ENCODE results near the gene KCNK4.
"Not testable (repeated sequence)": the region's sequence is repeated elsewhere in the genome, so short reads cannot be mapped to it uniquely, and the experiment has no call there.

KCNK4 gene

GRCh38 chr11:64306876-64307622 lies 15.9 kb downstream of the KCNK4 start:
- DNase-seq (ENCODE audit: low spot score), result no peak

DNA sequence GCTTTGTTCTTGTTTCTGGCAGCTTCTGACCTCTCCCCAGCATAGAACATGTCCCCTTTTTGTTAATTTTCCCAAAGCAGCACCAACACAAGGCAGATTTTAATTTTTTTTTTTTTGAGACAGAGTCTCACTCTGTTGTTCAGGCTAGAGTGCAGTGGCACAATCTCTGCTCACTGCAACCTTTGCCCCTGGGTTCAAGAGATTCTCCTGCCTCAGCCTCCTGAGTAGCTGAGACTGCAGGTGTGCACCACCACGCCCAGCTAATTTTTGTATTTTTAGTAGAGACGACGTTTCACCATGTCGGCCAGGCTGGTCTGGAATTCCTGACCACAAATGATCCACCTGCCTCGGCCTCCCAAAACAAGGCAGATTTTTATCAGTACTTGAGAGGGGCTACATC lies 16.7 kb downstream of the KCNK4 start:
- DNase-seq (ENCODE audit: low spot score), result not testable (repeated sequence)

DNA sequence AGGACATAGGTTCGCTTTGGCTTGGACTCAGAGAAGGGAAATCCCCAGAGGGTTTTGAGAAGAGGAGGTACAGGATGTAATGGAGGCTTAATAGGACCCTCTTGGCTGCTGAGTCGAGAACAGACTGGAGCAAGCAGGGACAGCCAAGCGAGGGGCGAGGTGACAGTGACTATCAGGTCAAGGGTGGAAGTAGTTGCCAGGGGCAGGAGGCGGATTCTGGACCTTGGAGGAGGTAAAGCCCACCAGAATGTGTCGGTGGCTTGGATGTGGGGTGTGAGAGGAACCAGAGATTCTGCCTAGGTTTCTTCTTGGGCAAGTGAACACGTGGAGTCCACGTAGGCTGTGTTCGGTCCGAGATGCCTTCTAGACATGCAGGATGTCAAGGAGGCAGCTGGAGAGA lies 21.8 kb downstream of the KCNK4 start:
- no peak for DNase-seq (ENCODE audit: low spot score)

DNA sequence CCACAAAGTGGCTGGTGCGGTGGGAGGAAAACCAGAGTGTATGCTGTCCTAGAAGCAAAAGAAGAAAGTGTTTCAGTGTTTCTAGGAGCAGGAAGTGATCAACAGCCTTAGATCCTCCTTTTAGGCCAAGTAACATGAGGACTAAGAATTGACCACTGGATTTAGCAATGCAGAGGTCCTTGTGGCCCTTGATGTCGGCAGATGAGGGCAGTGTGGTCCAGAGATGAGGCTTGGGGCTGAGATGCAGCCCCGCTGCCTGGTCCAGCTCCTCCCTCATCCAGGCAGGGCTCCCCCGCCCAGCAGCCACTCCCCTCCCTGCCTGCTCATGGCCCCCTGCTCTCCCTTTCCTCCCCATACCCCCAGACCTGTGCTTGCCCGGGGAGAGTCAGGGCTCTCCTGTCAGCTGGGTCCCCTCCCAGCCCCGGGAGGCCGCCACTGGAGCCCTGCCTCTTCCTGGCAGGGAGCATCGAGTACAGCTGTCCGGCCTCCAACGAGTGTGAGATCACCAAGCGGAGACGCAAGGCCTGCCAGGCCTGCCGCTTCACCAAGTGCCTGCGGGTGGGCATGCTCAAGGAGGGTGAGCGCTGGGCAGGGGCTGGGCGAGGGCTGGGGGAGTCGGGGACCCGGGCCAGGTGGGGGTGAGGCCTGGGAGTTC lies 22.5 kb downstream of the KCNK4 start:
- DNase-seq (ENCODE audit: low spot score), result no peak

DNA sequence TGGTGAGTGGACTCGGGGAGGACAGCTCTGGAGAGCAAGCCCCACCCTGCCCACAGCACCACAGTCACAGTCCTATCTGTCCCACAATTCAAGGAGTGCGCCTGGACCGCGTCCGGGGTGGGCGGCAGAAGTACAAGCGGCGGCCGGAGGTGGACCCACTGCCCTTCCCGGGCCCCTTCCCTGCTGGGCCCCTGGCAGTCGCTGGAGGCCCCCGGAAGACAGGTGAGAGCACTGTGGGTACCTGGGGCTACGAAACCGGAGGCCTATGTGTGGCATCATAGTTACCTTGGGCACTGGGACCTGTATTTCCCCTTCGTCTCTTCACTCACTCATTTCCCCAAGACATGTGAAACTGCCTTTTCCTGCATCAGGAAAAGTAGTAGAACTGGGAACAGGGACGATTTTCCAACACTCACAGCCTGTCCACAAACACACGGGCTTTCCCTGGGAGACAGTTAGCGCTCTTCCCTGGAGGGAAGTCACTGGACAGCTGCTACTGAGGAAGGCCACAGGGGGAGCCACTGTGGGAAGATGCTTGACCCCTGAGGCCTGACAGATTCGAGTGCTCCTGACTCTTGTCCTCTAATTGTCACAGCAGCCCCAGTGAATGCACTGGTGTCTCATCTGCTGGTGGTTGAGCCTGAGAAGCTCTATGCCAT lies 23.2 kb downstream of the KCNK4 start:
- DNase-seq (ENCODE audit: low spot score), result no peak

DNA sequence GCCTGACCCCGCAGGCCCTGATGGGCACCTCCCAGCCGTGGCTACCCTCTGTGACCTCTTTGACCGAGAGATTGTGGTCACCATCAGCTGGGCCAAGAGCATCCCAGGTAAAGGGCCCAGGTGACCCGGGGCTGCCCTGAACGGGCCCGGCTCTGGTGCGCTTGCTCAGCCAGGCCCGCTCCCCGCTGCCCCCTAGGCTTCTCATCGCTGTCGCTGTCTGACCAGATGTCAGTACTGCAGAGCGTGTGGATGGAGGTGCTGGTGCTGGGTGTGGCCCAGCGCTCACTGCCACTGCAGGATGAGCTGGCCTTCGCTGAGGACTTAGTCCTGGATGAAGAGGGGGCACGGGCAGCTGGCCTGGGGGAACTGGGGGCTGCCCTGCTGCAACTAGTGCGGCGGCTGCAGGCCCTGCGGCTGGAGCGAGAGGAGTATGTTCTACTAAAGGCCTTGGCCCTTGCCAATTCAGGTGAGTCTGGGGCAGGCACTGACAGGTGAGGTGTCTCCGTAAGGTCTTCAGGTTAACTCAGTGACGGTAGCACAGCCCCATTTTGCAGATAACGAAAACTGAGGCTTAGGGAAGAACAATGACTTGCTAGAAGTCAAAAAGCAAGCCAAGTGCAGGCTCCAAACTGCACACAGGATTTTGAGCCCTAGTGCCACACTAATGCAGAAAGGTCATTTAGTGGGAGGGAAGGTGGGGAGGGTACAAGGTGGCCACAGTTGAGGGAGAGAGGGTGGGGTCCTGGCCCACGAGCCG lies 23.9 kb downstream of the KCNK4 start:
- DNase-seq (ENCODE audit: low spot score), result no peak

DNA sequence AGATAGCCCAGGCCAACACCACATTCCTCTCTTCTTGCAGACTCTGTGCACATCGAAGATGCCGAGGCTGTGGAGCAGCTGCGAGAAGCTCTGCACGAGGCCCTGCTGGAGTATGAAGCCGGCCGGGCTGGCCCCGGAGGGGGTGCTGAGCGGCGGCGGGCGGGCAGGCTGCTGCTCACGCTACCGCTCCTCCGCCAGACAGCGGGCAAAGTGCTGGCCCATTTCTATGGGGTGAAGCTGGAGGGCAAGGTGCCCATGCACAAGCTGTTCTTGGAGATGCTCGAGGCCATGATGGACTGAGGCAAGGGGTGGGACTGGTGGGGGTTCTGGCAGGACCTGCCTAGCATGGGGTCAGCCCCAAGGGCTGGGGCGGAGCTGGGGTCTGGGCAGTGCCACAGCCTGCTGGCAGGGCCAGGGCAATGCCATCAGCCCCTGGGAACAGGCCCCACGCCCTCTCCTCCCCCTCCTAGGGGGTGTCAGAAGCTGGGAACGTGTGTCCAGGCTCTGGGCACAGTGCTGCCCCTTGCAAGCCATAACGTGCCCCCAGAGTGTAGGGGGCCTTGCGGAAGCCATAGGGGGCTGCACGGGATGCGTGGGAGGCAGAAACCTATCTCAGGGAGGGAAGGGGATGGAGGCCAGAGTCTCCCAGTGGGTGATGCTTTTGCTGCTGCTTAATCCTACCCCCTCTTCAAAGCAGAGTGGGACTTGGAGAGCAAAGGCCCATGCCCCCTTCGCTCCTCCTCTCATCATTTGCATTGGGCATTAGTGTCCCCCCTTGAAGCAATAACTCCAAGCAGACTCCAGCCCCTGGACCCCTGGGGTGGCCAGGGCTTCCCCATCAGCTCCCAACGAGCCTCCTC lies 24.8 kb downstream of the KCNK4 start:
- DNase-seq (ENCODE audit: low spot score), result not testable (repeated sequence)

DNA sequence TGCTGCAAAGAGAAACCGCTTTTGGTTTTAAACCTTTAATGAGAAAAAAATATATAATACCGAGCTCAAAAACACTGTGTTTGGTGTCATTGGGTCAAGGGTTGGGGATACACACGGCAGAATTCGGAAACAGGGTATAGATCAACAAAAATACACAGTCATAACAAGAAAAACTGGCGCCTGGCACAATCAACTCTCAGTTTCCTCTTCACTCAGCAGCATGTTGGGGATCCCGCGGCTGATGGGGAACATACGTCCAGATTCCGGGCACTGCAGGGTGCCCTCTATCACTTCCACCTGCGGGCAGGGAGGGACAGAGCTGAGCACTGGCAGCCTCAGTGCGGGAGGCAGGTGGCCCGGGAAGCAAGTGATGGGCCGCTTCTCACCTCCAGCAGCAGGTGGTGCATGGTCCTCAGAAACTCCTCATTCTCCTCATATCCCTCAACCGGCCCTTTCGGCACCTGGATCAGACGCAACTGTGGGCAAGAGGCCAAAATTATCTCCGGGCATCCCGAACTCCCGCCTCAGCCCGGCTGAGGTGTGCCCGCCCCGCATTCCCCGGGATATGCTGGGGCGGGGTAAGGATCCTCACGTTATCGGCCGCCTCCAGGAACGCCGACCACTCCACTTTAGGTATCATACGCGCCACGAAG lies 25.7 kb downstream of the KCNK4 start:
- DNase-seq (ENCODE audit: low spot score), result peak; percentile 73

DNA sequence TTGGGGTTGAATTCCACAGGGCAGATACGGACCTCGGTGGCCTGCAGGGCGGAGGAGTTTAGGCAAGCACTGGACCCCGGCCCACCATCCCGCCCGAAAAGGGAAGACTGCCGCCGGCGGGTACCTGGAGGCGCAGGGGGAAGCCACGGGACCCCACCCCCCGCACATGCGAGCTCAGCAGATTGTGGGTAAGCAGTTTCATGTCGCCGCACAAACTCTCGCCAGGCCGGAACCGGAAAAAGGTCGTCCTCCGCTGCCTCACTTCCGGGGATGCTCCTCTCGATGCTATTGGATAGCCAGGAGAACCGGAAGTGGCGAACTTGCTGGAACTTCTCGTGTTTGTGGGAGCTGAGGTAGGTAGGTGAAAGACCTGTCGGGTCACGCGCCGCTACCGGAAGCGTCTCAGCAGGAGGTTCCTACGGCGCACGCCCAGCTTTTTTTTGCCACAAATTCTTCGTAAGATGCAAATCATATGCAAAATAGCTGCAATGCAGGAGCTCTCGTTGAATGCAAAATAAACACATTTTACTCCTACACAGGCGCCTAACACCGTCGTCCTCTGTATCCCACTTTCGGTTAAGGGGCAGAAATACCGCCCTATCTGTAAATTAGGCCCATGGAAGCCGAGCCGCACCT lies 26.3 kb downstream of the KCNK4 start, which contains the start of gene TRMT112:
TRMT112 (minus strand) TSS at position 235 of the 636 bp plus-strand sequence; CDS start at position 202, 33 bp downstream.
- peak; percentile 98 for DNase-seq (ENCODE audit: low spot score)

GRCh38 chr11:64317961-64318765 lies 27.1 kb downstream of the KCNK4 start, which contains the start of gene PRDX5:
Gene PRDX5, plus strand, starts transcription at chr11:64318121. Its CDS starts 95 bp downstream, at chr11:64318216.
- DNase-seq (ENCODE audit: low spot score), result peak; percentile 98

DNA sequence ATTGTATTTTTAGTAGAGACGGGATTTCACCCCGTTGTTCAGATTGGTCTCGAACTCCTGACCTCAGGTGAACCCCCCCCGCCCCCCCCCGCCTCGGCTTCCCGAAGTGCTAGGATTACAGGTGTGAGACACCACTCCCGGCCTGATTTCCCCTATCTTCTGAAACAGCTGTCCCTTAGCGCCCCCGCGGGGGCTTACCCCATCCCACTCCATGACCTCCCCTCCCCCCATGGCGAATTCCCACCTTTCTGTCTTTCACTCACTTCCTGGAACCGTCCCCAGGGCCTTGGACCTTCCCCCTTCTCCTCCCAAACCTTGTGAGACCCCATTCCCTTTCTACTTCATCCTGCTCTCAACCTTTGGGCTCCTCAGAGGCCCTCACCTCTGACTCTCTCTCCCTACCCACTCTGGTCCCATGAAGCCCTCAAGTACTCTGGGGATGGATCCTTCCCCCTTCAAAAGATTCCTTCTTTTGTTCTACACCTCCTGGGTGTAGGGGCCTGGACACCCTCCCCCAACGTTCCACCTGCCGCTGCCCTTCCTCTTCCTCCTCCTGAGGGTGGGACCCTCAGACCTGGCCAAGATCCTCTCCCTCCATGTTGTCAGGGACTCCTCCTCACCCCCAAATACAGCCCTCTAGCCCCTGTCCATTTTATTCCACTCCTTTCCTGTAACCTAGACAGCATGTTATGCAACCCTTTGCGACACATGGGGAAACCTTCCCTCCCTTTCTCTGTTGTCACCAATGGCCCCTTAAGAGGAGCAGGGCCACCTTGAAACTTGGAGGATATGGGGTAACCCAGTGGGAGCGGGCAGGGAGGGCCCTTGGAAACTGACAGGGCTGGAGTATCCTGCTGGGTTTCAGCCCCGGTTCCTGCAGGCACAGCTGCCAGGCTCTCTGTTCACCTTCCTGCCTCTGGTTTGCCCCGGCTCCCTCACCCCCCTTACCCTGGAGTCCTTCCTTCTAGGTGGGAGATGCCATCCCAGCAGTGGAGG lies 28.0 kb downstream of the KCNK4 start:
- no peak for DNase-seq (ENCODE audit: low spot score)

DNA sequence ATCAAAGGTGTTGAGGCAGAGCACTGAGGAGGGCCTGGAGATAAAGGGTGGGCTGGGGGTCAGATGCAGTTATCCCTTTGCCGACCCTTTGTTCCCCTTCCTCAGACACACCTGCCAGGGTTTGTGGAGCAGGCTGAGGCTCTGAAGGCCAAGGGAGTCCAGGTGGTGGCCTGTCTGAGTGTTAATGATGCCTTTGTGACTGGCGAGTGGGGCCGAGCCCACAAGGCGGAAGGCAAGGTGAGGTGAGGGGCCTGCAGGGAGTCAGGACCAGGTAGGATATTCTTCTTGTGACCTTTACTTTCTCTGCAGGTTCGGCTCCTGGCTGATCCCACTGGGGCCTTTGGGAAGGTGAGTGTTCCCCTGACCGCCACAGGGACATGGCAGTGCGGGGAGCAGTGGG lies 29.5 kb downstream of the KCNK4 start:
- DNase-seq (ENCODE audit: low spot score), result no peak

- DNase-seq (ENCODE audit: low spot score), result no peak
Measured at GRCh38 chr11:64321026-64321425, 29.9 kb downstream of the KCNK4 start.

DNA sequence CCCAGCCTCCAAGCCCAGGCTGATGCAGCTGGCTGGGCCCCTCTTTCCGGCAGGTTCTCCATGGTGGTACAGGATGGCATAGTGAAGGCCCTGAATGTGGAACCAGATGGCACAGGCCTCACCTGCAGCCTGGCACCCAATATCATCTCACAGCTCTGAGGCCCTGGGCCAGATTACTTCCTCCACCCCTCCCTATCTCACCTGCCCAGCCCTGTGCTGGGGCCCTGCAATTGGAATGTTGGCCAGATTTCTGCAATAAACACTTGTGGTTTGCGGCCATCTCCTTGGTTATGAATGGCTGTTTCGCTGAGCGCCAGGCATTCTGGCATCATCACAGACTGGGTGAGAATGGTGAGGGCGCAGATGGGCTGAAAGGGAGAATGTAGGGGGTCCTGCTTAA lies 30.4 kb downstream of the KCNK4 start:
- no peak for DNase-seq (ENCODE audit: low spot score)

DNA sequence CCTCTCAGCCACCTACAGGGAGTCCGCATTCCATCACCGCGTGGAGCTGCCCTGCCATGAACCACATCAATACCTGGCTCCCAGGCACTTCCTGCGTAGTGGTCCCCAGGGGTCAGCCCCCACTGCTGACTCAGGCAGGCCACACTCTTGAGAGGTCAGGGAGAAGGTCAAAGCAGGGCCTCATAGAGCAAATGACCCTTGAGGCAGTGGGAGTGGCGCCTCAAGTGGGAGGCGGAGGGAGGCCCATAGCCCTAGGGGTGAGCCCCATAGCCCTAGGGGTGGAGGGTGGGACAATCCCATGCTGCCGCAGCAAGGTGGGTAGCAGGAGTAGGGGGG lies 31.8 kb downstream of the KCNK4 start:
- DNase-seq (ENCODE audit: low spot score), result no peak

- DNase-seq (ENCODE audit: low spot score), result no peak
Measured at GRCh38 chr11:64323373-64323772, 32.3 kb downstream of the KCNK4 start.

DNA sequence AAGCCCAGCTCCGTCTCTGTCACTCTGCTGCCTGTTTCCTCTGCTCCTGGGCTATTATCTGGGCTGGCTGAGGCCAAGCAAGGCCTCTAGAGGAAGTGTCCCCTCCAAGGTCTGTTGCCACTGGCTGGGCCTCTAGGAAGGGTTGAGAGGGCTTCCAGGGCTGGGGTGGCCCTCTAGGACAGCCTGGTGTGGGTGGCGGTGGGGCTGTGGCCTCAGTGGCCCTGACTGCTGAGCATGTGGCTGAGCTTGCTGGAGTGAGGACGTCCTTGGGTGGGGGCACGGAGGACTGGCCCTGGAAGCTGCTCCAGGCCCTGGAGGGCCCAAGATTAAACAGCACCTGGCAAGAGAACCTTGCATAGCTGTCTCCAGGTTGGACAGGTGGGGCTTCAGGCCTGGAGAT lies 32.9 kb downstream of the KCNK4 start:
- not testable (repeated sequence) for DNase-seq (ENCODE audit: low spot score)

Measured in LoVo (cell line).